DND-41 (cell line): Measurements from ENCODE around the gene SNUPN.
A peak's percentile ranks its signal among the peaks of the same experiment; 100 is the strongest.
"Not testable (repeated sequence)": the region's sequence is repeated elsewhere in the genome, so short reads cannot be mapped to it uniquely, and the experiment has no call there.

Source experiments
- ATAC-seq: fragments of 200-7000 bp; cut with Tn5 transposase; 3 replicates; pipeline ENCODE4 v1.9.1; 2021; ENCODE audit warnings: low read depth; ENCODE audit not compliant: insufficient read depth
- DNase-seq: peaks from one replicate; pipeline ENCODE4 v3.0.0-alpha.2; 2020
- H2AFZ ChIP-seq: 2 replicates; pipeline ENCODE4 v1.6.0; 2012; ENCODE audit warnings: low read depth, low read length
- H3K27ac ChIP-seq: 2 replicates; pipeline ENCODE4 v1.5.1; 2012; ENCODE audit warnings: low read length, inconsistent platforms
- H3K27me3 ChIP-seq: fragments of 200-600 bp; sonication (generic); 2 replicates; pipeline ENCODE4 v1.6.0; 2012; ENCODE audit warnings: low read length, mild to moderate bottlenecking, inconsistent platforms; ENCODE audit not compliant: insufficient read depth, poor library complexity
- H3K36me3 ChIP-seq: 2 replicates; pipeline ENCODE4 v1.5.1; 2012; ENCODE audit warnings: low read length, inconsistent platforms; ENCODE audit not compliant: insufficient read depth
- H3K4me1 ChIP-seq: 2 replicates; pipeline ENCODE4 v1.5.1; 2012; ENCODE audit warnings: mild to moderate bottlenecking, low read length; ENCODE audit not compliant: insufficient read depth
- H3K4me2 ChIP-seq: 2 replicates; pipeline ENCODE4 v1.6.0; 2012; ENCODE audit warnings: mild to moderate bottlenecking, moderate library complexity, low read length, inconsistent platforms; ENCODE audit not compliant: insufficient read depth
- H3K4me3 ChIP-seq, 2 experiments: fragments of 200-600 bp in 1 of 2; shearing (Covaris generic) in 1 of 2; 2 replicates each; pipeline ENCODE4 v1.5.1; 2012 to 2016; ENCODE audit warnings: inconsistent platforms in 2 of 2, low read length in 2 of 2, mild to moderate bottlenecking in 2 of 2, low read depth in 1 of 2, moderate library complexity in 1 of 2
- H3K79me2 ChIP-seq: 2 replicates; pipeline ENCODE4 v1.6.0; 2012; ENCODE audit warnings: low read length, inconsistent platforms; ENCODE audit not compliant: insufficient read depth
- H3K9ac ChIP-seq: 2 replicates; pipeline ENCODE4 v1.6.0; 2012; ENCODE audit warnings: low read depth, mild to moderate bottlenecking, inconsistent platforms, low read length, moderate library complexity
- H3K9me3 ChIP-seq: 2 replicates; pipeline ENCODE4 v1.5.1; 2012; ENCODE audit warnings: low read length, moderate library complexity, mild to moderate bottlenecking, inconsistent platforms; ENCODE audit not compliant: insufficient read depth, severe bottlenecking
- H4K20me1 ChIP-seq: 2 replicates; pipeline ENCODE4 v1.6.0; 2012; ENCODE audit warnings: low read length; ENCODE audit not compliant: insufficient read depth
- CTCF ChIP-seq: IDR thresholded peaks from 2 replicates; pipeline ENCODE4 v1.5.1; 2012; ENCODE audit warnings: borderline replicate concordance, low read length, moderate library complexity, mild to moderate bottlenecking; ENCODE audit not compliant: poor library complexity, severe bottlenecking; ENCODE audit errors: extremely low read depth
- EZH2 ChIP-seq: IDR thresholded peaks from 3 replicates; pipeline ENCODE4 v1.6.1; 2012; ENCODE audit warnings: borderline replicate concordance, low read depth, mild to moderate bottlenecking, moderate library complexity, low read length, inconsistent platforms; ENCODE audit not compliant: severe bottlenecking

SNUPN gene

DNA sequence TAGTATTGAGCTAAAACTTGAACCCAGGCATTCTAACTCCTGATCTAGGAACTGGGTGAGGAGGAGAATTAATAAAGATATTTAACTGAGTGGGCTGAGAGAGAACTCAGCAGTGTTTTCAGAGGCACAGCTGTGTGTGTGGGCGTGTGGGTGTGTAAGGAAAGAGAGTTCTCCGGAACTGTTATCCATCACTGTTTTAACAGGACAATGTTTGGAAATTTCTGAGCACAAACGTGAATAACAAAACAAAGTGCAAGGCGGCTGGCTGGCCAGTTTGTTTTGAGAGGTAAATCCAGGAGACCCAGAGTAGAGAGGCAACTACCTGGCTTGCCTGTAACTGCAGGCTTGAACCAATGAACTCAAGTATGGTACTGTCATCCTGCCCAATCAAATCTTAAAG lies 41.4 kb downstream of the SNUPN start:
- no peak overlapping the region for H3K4me2 ChIP-seq
- no peak for DNase-seq
- H3K27ac ChIP-seq: no peak overlapping the region

DNA sequence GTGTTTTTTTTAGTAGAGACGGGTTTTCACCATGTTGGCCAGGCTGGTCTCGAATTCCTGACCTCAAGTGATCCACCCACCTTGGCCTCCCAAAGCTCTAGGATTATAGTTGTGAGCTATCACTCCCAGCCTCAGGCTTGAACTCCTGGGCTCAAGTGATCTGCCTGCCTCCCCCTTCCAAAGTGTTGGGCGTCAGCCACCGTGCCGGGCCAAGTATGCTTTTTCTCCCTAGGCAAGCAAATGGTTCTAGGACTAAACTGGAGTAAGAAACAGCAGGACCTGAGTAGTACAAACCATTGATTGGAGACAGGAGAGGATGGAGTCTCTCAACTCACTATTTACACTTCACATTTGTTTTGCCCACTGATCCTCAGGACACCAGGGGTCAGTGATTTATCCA lies 41.8 kb downstream of the SNUPN start:
- H3K79me2 ChIP-seq: peaks cover 12% of the 10 kb centered on the region
- H3K4me2 ChIP-seq: no peak overlapping the region
- TF ChIP-seq CTCF: no peak
- no peak for TF ChIP-seq EZH2
- no peaks in the 10 kb centered on the region for H3K27me3 ChIP-seq
- H3K4me1 ChIP-seq: peaks cover 6% of the 10 kb centered on the region
- H3K9ac ChIP-seq: no peak overlapping the region
- ATAC-seq (no peak), DNase-seq (no peak)
- H2AFZ ChIP-seq: no peak overlapping the region
- no peak overlapping the region for H3K4me3 ChIP-seq
- no peaks in the 10 kb centered on the region for H3K36me3 ChIP-seq
- H3K9me3 ChIP-seq: no peaks in the 10 kb centered on the region
- no peak overlapping the region for H3K27ac ChIP-seq
- no peaks in the 10 kb centered on the region for H4K20me1 ChIP-seq

More for the DNA sequence above, 41.4 kb downstream of the SNUPN start:
- Histone ChIP-seq H3K36me3 (no peaks in the 10 kb centered on the region), H4K20me1 (no peaks in the 10 kb centered on the region), H3K4me3 (no peak overlapping the region), H3K4me1 (peaks cover 6% of the 10 kb centered on the region), H3K79me2 (peaks cover 8% of the 10 kb centered on the region), H2AFZ (no peak overlapping the region), H3K9ac (no peak overlapping the region), H3K27me3 (no peaks in the 10 kb centered on the region), H3K9me3 (no peaks in the 10 kb centered on the region)
- TF ChIP-seq CTCF (no peak), EZH2 (no peak)
- ATAC-seq: no peak

DNA sequence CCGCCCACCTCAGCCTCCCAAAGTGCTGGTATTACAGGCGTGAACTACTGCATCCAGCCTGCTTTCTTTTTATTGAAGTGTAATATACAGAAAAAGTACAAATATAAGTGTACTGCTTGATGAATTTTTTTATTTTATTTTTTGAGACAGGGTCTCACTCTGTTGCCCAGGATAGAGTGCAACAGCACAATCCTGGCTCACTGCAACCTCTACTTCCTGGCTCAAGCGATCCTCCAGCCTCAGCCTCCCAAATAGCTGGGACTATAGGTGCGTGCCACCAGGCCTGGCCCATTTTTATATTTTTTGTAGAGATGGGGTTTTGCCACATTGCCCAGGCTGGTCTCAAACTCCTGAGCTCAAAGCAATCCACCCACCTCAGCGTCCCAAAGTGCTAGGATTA lies 42.6 kb downstream of the SNUPN start:
- not testable (repeated sequence) for H3K36me3 ChIP-seq, DNase-seq, H4K20me1 ChIP-seq, H3K4me3 ChIP-seq, H3K27ac ChIP-seq, H3K9me3 ChIP-seq, H3K4me1 ChIP-seq, H3K27me3 ChIP-seq, H2AFZ ChIP-seq, ATAC-seq, H3K4me2 ChIP-seq, H3K9ac ChIP-seq
- peaks cover 20% of the 10 kb centered on the region for H3K79me2 ChIP-seq

- peak; percentile 81 for ATAC-seq
- H3K27ac ChIP-seq: peak within 1 kb of the TSS; percentile 83
- peak within 1 kb of the TSS; percentile 88 to 97 for H3K4me3 ChIP-seq
- peak; percentile 78 for DNase-seq
- H3K9me3 ChIP-seq: no peaks in the 10 kb centered on the region
- H2AFZ ChIP-seq: peak within 1 kb of the TSS; percentile 81
- H3K4me1 ChIP-seq: peaks cover 29% of the 10 kb centered on the region
- peaks cover 50% of the 10 kb centered on the region for H3K79me2 ChIP-seq
- H3K36me3 ChIP-seq: no peaks in the 10 kb centered on the region; the same call in 1 of the 2 replicates
- H3K27me3 ChIP-seq: no peaks in the 10 kb centered on the region
- TF ChIP-seq EZH2: no peak
- peak; percentile 51 for TF ChIP-seq CTCF
- H4K20me1 ChIP-seq: peaks cover 4% of the 10 kb centered on the region; the same call in 1 of the 2 replicates
- peak within 1 kb of the TSS; percentile 77 for H3K4me2 ChIP-seq
- H3K9ac ChIP-seq: peak within 1 kb of the TSS; percentile 97
These were observed 46.3 kb downstream of the SNUPN start, which contains the start of gene PTPN9 for GRCh38 chr15:75578948-75579920. TSS of gene PTPN9 (minus strand) at chr15:75579315. CDS start at chr15:75578776, 539 bp downstream.
